Measurements from ENCODE around the gene FBXL13. TPM values are rescaled to one million over a fixed set of nuclear protein-coding genes. Genes with fewer than 3 reads are reported as not detected.
A peak's percentile ranks its signal among the peaks of the same experiment; 100 is the strongest.

Gene FBXL13
- total RNA-seq, 1 donor from 2014 or later: 0.36 TPM

- Histone ChIP-seq H3K27me3 (ENCODE audit: low read depth) (no peaks in the 10 kb centered on the region), H3K4me3 (no peak overlapping the region), H3K4me1 (peaks cover 34% of the 10 kb centered on the region), H3K27ac (replicated peaks) (no peak overlapping the region), H3K36me3 (no peaks in the 10 kb centered on the region), H3K9me3 (replicated peaks) (peaks cover 5% of the 10 kb centered on the region)
- intact Hi-C loops (cut with micrococcal nuclease): no loop called here
- DNase-seq: no peak
- no peak for TF ChIP-seq CTCF (IDR thresholded peaks at IDR 0.05; ENCODE audit: borderline replicate concordance)
Measured at GRCh38 chr7:102898532-102898859, 176.1 kb downstream of the FBXL13 start.

- intact Hi-C loops (cut with micrococcal nuclease): no loop called here
- peak overlapping the region; percentile 50 for H3K27ac ChIP-seq (replicated peaks)
- H3K36me3 ChIP-seq: no peaks in the 10 kb centered on the region
- DNase-seq: no peak
- H3K27me3 ChIP-seq (ENCODE audit: low read depth): no peaks in the 10 kb centered on the region
- H3K4me3 ChIP-seq: no peak overlapping the region
- no peak for TF ChIP-seq CTCF (IDR thresholded peaks at IDR 0.05; ENCODE audit: borderline replicate concordance)
- peaks cover 39% of the 10 kb centered on the region for H3K4me1 ChIP-seq
- no peaks in the 10 kb centered on the region for H3K9me3 ChIP-seq (replicated peaks)
Measured at GRCh38 chr7:102897856-102898531, 176.6 kb downstream of the FBXL13 start.

- intact Hi-C loops (cut with micrococcal nuclease): no loop called here
- peak overlapping the region; percentile 50 for H3K27ac ChIP-seq (replicated peaks)
- no peak for TF ChIP-seq CTCF (IDR thresholded peaks at IDR 0.05; ENCODE audit: borderline replicate concordance)
- H3K4me3 ChIP-seq: no peak overlapping the region
- H3K27me3 ChIP-seq (ENCODE audit: low read depth): no peaks in the 10 kb centered on the region
- H3K9me3 ChIP-seq (replicated peaks): no peaks in the 10 kb centered on the region
- H3K36me3 ChIP-seq: no peaks in the 10 kb centered on the region
- DNase-seq: no peak
- H3K4me1 ChIP-seq: peaks cover 46% of the 10 kb centered on the region
Measured at GRCh38 chr7:102897211-102897631, 177.4 kb downstream of the FBXL13 start.

- TF ChIP-seq CTCF (IDR thresholded peaks at IDR 0.05; ENCODE audit: borderline replicate concordance): no peak
- peaks cover 53% of the 10 kb centered on the region for H3K4me1 ChIP-seq
Measured at GRCh38 chr7:102896585-102896984, 178.0 kb downstream of the FBXL13 start.

GRCh38 chr7:102895602-102896001, 179.0 kb downstream of the FBXL13 start:
- Histone ChIP-seq H3K4me1 (peaks cover 62% of the 10 kb centered on the region), H3K27me3 (ENCODE audit: low read depth) (no peaks in the 10 kb centered on the region), H3K27ac (replicated peaks) (peak overlapping the region; percentile 43), H3K9me3 (replicated peaks) (no peaks in the 10 kb centered on the region), H3K4me3 (no peak overlapping the region), H3K36me3 (no peaks in the 10 kb centered on the region)
- DNase-seq: no peak
- intact Hi-C loops (cut with micrococcal nuclease): no loop called here
- TF ChIP-seq CTCF (IDR thresholded peaks at IDR 0.05; ENCODE audit: borderline replicate concordance): no peak

More at GRCh38 chr7:102896585-102896984, 178.0 kb downstream of the FBXL13 start:
- H3K27me3 ChIP-seq (ENCODE audit: low read depth): no peaks in the 10 kb centered on the region
- intact Hi-C loops (cut with micrococcal nuclease): no loop called here
- H3K9me3 ChIP-seq (replicated peaks): no peaks in the 10 kb centered on the region
- no peak overlapping the region for H3K4me3 ChIP-seq
- DNase-seq: no peak
- no peaks in the 10 kb centered on the region for H3K36me3 ChIP-seq
- H3K27ac ChIP-seq (replicated peaks): peak overlapping the region; percentile 43

All from left ventricle myocardium inferior (tissue), 1 donor.